Ureter (tissue), 1 donor: ENCODE results near the gene GATAD2B. TPM values are rescaled to one million over a fixed set of nuclear protein-coding genes. Genes with fewer than 3 reads are reported as not detected.
A peak's percentile ranks its signal among the peaks of the same experiment; 100 is the strongest.
"Not testable (repeated sequence)": the region's sequence is repeated elsewhere in the genome, so short reads cannot be mapped to it uniquely, and the experiment has no call there.

Source experiments
- DNase-seq: peaks from one replicate; pipeline ENCODE4 v3.0.0-alpha.2; 2020; ENCODE audit warnings: low spot score
- total RNA-seq: library from RNA; stranded (reverse); gene quantifications from one replicate; pipeline ENCODE4 v1.2.4, GENCODE V29; 2023
- donor health status: DM: yes; HTN: yes; CAD: no.

The GATAD2B gene
- total RNA-seq, 1 donor from 2014 or later, result 43.1 TPM

GRCh38 chr1:153778051-153778823 lies 144.5 kb downstream of the GATAD2B start:
- DNase-seq, result no peak

GRCh38 chr1:153777648-153778047 lies 145.1 kb downstream of the GATAD2B start:
- DNase-seq, result peak; percentile 58

DNA sequence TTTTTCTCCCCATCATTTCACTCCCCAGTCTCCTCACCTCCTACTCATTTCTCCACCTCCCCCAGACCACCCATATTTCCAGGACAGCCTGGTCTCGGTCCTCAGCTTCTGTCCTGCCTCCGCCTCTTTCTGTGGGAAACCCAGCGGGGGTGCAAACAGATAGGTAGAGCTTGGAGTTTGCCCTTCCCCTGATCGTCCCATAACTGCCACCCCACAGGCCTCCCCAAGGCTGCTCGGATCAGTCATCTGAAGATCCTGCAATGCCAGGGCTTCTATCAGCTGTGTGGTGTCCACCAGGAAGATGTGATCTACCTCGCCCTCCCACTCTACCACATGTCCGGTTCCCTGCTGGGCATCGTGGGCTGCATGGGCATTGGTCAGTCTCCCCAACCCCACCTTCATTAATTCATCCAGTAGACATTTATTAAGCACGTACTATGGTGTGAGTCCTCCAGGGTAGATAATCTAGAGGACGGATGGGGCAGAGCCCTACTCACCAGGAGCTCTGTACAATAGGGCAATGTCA lies 145.9 kb downstream of the GATAD2B start:
- no peak for DNase-seq

DNA sequence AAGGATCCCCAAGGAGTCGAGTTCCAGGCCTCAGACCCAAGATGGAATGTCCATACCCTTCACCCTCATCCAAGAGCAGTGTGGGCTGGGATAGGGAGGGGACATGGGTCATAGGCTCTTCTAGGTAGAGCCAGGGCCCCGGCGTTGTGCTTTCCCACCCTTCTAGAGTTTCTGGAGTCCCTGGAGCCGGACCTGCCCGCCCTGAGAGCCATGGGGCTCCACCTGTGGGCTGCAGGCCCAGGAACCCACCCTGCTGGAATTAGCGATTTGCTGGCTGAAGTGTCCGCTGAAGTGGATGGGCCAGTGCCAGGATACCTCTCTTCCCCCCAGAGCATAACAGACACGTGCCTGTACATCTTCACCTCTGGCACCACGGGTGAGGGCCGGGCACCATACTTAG lies 146.4 kb downstream of the GATAD2B start:
- no peak for DNase-seq

GRCh38 chr1:153775458-153776327 lies 147.1 kb downstream of the GATAD2B start:
- DNase-seq, result peak; percentile 77

DNA sequence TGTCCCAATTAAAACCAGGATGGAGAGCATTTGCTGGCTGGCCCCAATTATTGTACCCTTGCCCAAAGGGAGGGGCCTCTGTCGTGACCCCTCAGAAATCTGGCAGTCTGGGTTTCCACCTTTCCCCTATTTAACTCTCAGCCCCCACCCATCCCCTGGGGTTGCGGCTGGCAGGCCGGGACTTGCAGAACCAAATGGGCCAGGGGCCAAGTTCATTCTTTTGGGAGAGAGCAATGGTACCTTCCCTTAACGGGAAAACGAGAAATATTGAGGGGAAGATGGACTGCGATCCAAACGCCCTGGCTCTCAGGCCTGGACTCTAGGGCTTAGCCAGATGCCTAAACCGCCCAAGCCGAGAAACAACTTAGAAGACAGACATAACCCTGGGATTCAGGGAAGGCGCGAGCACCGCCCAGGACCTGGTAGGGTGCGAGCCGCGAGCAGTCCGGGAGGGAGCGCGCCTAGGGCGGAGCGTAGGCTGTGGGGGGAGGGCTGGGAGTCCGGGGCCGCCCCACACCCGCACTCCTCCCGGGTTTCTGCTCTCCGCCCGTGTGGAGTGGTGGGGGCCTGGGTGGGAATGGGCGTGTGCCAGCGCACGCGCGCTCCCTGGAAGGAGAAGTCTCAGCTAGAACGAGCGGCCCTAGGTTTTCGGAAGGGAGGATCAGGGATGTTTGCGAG lies 147.9 kb downstream of the GATAD2B start, which contains the start of gene SLC27A3:
TSS of gene SLC27A3 (plus strand) at position 628 of the 678 bp plus-strand sequence. CDS start 91 bp downstream, outside the sequence.
- peak; percentile 86 for DNase-seq

- no peak for DNase-seq
These were observed 148.7 kb downstream of the GATAD2B start for GRCh38 chr1:153774026-153774595.

DNA sequence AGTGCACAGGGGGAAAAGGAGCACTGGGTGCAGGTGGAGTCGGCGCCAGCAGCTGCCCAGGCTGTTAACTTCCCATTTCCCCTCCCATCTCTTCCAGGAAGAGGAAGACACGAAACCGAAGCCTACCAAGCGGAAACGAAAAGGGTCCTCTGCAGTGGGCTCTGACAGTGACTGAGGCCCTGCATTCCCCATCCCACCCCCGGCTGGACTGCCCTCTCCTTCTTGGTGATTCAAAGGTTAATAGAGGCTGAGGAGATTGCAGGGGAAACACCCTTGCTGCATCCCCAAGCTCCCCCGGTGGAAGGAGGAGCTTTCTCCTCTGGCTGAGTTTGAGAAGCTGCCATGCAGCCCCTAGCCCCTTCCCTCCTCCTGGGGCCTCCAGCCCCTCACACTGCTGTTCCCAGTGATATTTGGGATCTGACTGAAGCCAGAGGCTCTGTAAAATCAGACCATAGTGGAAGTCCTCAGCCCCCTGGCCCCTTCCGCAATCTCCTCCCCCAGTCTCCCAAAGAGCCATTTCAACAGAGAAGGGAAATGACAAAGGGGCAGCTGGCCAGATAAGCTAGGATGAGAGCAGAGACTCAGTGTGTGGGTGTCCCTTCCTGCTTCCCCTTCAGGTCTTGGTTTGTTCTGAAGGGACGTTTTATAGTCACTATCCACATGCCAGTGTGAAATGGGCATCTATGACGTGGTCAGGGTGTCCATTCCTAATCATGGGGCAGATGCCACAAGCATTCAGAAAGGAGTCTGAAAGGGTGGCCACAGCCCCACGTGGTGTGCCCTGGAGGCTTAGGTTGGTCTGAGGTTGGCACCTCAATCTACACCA lies 149.5 kb downstream of the GATAD2B start:
- no peak for DNase-seq

GRCh38 chr1:153771841-153772593 lies 150.8 kb downstream of the GATAD2B start:
- DNase-seq, result no peak

- no peak for DNase-seq
These were observed 151.5 kb downstream of the GATAD2B start for GRCh38 chr1:153771261-153771660.

DNA sequence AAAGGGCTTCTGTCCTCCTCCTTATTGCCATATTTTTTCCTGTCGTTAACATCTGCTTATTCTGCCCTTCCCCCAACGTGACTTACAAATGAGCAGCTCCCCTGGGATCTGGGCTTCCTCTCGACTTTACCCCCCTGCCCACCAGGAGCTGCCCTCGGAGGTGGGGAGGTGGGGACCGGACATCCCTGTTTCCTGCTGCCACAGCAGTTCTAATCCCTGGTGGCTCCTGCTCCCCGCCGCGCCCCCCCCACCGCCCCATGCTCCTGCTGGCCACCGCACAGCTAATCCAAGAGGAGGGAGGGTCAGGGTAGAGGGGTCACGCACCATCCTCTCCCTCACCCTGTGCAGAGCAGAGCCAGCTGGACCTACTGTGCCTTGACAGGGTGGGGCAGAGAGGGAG lies 152.0 kb downstream of the GATAD2B start:
- DNase-seq, result no peak

- no peak for DNase-seq
These were observed 153.6 kb downstream of the GATAD2B start for GRCh38 chr1:153769221-153769620.

- DNase-seq, result no peak
These were observed 154.2 kb downstream of the GATAD2B start for GRCh38 chr1:153768316-153769181.

- no peak for DNase-seq
These were observed 155.3 kb downstream of the GATAD2B start for GRCh38 chr1:153767519-153767918.

- not testable (repeated sequence) for DNase-seq
These were observed 156.1 kb downstream of the GATAD2B start for GRCh38 chr1:153766663-153767062.

GRCh38 chr1:153764310-153764709 lies 158.5 kb downstream of the GATAD2B start:
- no peak for DNase-seq

- DNase-seq, result no peak
These were observed 159.2 kb downstream of the GATAD2B start for GRCh38 chr1:153763365-153764225.

DNA sequence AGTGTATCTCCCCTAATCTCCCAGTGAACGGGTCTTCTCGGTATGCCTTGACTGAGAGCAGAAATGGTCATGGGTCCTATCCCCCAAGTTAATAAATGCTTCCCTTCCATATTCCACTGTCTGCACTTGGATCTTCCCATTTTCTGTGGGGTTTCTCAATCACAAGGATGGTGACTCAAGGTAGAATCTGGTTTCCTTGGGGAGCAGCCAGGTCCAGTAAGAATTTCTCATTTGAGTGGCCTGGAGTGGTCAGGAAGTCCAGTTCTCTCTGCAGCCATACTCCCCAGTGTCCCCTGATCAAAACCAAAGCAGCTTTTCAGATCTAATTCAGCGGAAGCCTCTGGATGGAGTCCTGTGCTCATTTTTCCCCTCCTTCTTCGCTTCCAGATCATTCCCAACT lies 162.3 kb downstream of the GATAD2B start:
- DNase-seq, result no peak
